Sigmoid colon (tissue), 7 donors: Measurements from ENCODE around the gene NUMB. TPM values are rescaled to one million over a fixed set of nuclear protein-coding genes. Genes with fewer than 3 reads are reported as not detected.

ENCODE experiments used
- DNase-seq: peaks from one replicate; pipeline ENCODE4 v3.0.0-alpha.2; 2019
- H3K27ac ChIP-seq, 4 donors: fragments of 200-600 bp; sonication (generic); one replicate each; pipeline ENCODE4 v1.5.1; 2016 to 2019; ENCODE audit warnings: mild to moderate bottlenecking in 1 of 4
- H3K27me3 ChIP-seq, 3 donors: fragments of 200-600 bp; sonication (generic); one replicate each; pipeline ENCODE4 v1.5.1; 2019; ENCODE audit warnings: mild to moderate bottlenecking in 1 of 3
- H3K36me3 ChIP-seq, 4 donors: fragments of 200-600 bp; sonication (generic); one replicate each; pipeline ENCODE4 v1.5.1; 2016 to 2019
- H3K4me1 ChIP-seq, 4 donors: fragments of 200-600 bp; sonication (generic); one replicate each; pipeline ENCODE4 v1.5.1; 2017 to 2019
- H3K4me3 ChIP-seq, 4 donors: fragments of 200-600 bp; sonication (generic); one replicate each; pipeline ENCODE4 v1.5.1; 2017 to 2019; ENCODE audit warnings: mild to moderate bottlenecking in 2 of 4, moderate library complexity in 1 of 4
- H3K9me3 ChIP-seq, 4 donors: fragments of 200-600 bp in 3 of 4; sonication (generic) in 3 of 4; one replicate each; pipeline versions ENCODE4 v1.5.1 to v1.6.1; 2013 to 2019
- EP300 ChIP-seq, 4 donors: sonication (generic); formaldehyde crosslinking; IDR thresholded peaks; one replicate each; pipeline ENCODE4 v1.6.1; 2017; ENCODE audit warnings: antibody characterized with exemption in 4 of 4
- POLR2A ChIP-seq, 2 donors: fragments of 450-650 bp; IDR thresholded peaks; one replicate each; pipeline ENCODE4 v1.6.1; 2016; ENCODE audit warnings: antibody characterized with exemption in 2 of 2, mild to moderate bottlenecking in 2 of 2, moderate library complexity in 2 of 2
- POLR2AphosphoS5 ChIP-seq, 4 donors: sonication (generic); formaldehyde crosslinking; IDR thresholded peaks; one replicate each; pipeline ENCODE4 v1.6.1; 2017; ENCODE audit warnings: antibody characterized with exemption in 4 of 4
- whole genome bisulfite sequencing, 2 donors: extraction: QIAGEN DNeasy Blood & Tissue Kit; methylation state at CpG; one replicate each; pipeline ENCODE4 v1.1.7; 2013; 5-methylcytosine and 5-hydroxymethylcytosine counted together
- intact Hi-C: fragments of 100-400 bp; cut with DNase I; formaldehyde crosslinking; loops from one replicate; pipeline ENCODE4 v1.15.1; 2023
- polyA plus RNA-seq, 3 donors: library from polyadenylated mRNA; stranded (reverse); fragments of 200-250 nt; gene quantifications; one replicate each; pipeline ENCODE4 v1.2.3, GENCODE V29; 2013
- total RNA-seq, 4 donors: library from RNA; depleted of rRNA; stranded (reverse); fragments of >200 nt; gene quantifications; one replicate each; pipeline ENCODE4 v1.1.0, GENCODE V29; 2016
- TF ChIP-seq, protein P1 (sequence below), 4 experiments: fragments of 450-650 bp in 3 of 4; fragments of 200-600 bp in 1 of 4; IDR thresholded peaks; one replicate each; pipeline ENCODE4 v1.5.1; 2016 to 2019; ENCODE audit warnings: antibody characterized with exemption in 4 of 4, mild to moderate bottlenecking in 3 of 4, moderate library complexity in 2 of 4
- donor health status: healthy with polysubstance abuse.
- donor health status: Bipolar disorder and iron deficiency.
- donor health status: healthy.

NUMB gene
- total and polyA plus RNA-seq, 7 donors, result 37.6 to 80.3 (median 53.4) TPM

DNA sequence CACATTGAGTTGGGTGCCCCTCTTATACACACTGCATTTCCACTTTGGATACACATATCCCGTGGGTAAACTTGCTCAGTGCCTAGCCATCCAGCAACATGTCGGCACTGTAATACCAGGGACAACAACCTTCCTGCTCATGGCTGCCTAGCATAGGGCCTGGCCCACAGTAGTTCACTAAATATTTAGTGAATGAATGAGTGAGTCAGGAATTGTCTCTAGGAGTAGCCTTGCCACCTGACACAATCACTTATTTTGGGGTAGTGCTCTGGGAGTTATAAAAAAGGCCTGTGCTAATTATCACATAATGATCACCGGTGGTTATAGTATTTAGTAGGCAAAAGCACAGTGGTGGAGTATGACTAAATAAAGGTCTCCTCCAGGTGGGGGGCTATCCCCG, 8.5 kb upstream of the NUMB start:
- WGBS, 2 donors, result 94 to 96% methylated on average over 4 of the region's 4 CpGs
- H3K9me3 ChIP-seq, result no peaks in the 10 kb centered on the region

DNA sequence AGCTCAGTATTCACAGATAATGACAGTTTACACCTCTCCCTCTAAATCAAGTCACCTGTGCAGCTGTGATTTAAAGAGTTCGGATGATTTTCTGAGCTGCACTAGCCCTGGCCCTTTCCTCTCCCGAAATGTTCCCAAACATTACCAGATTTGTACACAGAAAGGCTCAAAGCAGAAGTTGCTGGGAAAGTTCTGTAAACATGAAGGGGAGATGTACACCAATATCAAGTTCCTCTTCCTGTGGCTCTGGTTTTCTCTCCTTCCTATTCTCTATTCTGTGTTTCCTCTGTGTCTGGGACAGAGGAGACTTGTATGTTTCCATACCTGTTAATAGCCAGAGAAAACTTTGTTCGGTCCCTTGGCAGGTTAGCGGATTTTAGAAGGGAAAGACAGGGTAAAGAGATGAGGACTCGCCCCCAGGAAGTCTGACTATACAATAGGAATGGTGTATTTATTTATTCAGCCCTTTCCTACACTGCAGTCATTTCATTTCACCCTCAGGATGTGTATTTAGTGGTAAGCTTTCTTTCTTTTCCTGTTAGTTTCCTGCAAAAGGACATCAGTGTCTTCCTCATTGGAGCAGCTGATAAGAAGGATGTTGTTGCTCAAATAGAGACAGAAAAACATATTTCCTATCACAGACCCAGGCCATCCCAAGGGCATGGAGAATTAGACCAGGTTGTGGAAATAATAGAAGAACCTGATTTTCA, 7.6 kb upstream of the NUMB start:
- Histone ChIP-seq H3K4me3 (peak overlapping the region in 1 of 4 donors; percentile 19), H3K27me3 (no peaks in the 10 kb centered on the region), H3K4me1 (peaks cover 0 to 53% (median 42%) of the 10 kb centered on the region in 4 donors), H3K36me3 (no peaks in the 10 kb centered on the region), H3K9me3 (no peaks in the 10 kb centered on the region), H3K27ac (peak overlapping the region; percentile 61 to 98 (median 70))
- TF ChIP-seq EP300 (IDR thresholded peaks at IDR 0.05), result no peak
- no peak for DNase-seq
- intact Hi-C loops, result no loop called here
- 38 to 47% methylated on average over 5 of the region's 5 CpGs for WGBS, 2 donors

More for the DNA sequence above, 8.5 kb upstream of the NUMB start:
- TF ChIP-seq POLR2AphosphoS5 (IDR thresholded peaks at IDR 0.05) (no peak), POLR2A (IDR thresholded peaks at IDR 0.05) (no peak), EP300 (IDR thresholded peaks at IDR 0.05) (no peak)
- TF ChIP-seq, protein P1, sequence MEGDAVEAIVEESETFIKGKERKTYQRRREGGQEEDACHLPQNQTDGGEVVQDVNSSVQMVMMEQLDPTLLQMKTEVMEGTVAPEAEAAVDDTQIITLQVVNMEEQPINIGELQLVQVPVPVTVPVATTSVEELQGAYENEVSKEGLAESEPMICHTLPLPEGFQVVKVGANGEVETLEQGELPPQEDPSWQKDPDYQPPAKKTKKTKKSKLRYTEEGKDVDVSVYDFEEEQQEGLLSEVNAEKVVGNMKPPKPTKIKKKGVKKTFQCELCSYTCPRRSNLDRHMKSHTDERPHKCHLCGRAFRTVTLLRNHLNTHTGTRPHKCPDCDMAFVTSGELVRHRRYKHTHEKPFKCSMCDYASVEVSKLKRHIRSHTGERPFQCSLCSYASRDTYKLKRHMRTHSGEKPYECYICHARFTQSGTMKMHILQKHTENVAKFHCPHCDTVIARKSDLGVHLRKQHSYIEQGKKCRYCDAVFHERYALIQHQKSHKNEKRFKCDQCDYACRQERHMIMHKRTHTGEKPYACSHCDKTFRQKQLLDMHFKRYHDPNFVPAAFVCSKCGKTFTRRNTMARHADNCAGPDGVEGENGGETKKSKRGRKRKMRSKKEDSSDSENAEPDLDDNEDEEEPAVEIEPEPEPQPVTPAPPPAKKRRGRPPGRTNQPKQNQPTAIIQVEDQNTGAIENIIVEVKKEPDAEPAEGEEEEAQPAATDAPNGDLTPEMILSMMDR (IDR thresholded peaks at IDR 0.05), result no peak
- Histone ChIP-seq H3K27ac (peak overlapping the region in 1 of 4 donors; percentile 98), H3K4me3 (no peak overlapping the region), H3K36me3 (no peaks in the 10 kb centered on the region), H3K27me3 (no peaks in the 10 kb centered on the region), H3K4me1 (peaks cover 0 to 44% (median 35%) of the 10 kb centered on the region in 4 donors)
- intact Hi-C loops, result no loop called here
- DNase-seq, result no peak

DNA sequence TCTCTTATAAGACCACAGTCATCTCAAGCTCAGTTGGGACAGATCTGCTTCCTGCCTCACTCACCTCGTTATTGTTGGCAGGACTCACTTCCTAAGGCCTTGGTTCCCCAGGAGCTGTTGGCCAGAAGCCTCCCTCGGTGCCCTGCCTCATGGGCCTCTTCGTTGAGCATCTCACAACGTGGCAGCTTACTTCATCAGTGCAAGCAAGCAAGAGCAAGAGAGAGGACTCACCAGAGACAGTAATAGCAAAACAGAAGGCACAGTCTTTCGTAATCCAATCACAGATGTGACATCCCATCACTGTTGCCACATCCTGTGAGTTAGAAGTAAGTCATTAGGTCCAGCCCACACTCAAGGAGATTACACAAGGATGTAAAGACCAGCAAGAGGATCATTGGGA, 5.1 kb upstream of the NUMB start:
- WGBS, 2 donors, result 34 to 53% methylated on average over 5 of the region's 5 CpGs
- intact Hi-C loops, result no loop called here
- TF ChIP-seq POLR2AphosphoS5 (IDR thresholded peaks at IDR 0.05), result peak in 1 of 4 donors; percentile 27
- no peak for TF ChIP-seq EP300 (IDR thresholded peaks at IDR 0.05)
- Histone ChIP-seq H3K27me3 (no peaks in the 10 kb centered on the region), H3K27ac (peak overlapping the region; percentile 44 to 98 (median 66)), H3K4me1 (peaks cover 0 to 75% (median 47%) of the 10 kb centered on the region in 4 donors), H3K36me3 (no peaks in the 10 kb centered on the region), H3K4me3 (no peak overlapping the region), H3K9me3 (no peaks in the 10 kb centered on the region)
- peak; percentile 75 for DNase-seq

DNA sequence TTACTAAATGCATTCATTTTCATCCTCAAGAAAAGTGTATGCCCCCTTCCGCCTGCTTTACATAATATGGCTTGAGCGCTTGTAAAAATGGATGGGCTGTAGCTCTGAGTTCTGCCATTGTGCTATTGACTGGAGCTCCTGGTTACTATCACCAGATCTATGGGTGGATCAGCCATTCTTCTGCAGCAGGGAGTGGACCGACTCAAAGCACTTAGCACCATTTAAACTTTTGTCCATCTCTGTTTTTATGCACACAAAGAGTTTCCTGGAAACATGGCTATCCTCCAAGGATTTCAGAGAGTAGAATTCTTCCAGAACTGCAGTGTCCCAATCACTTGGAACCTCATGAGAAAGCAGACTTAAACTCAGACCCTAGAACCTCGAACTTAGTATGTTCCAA, 4.5 kb upstream of the NUMB start:
- DNase-seq, result no peak
- 14 to 56% methylated on average over 4 of the region's 4 CpGs for WGBS, 2 donors
- Histone ChIP-seq H3K4me3 (peak overlapping the region in 1 of 4 donors; percentile 13), H3K36me3 (no peaks in the 10 kb centered on the region), H3K9me3 (no peaks in the 10 kb centered on the region), H3K27me3 (no peaks in the 10 kb centered on the region), H3K4me1 (peaks cover 0 to 75% (median 47%) of the 10 kb centered on the region in 4 donors), H3K27ac (peak overlapping the region; percentile 63 to 98 (median 66))
- intact Hi-C loops, result no loop called here
- TF ChIP-seq POLR2A (IDR thresholded peaks at IDR 0.05), result no peak
- no peak for TF ChIP-seq EP300 (IDR thresholded peaks at IDR 0.05)
- TF ChIP-seq, protein P1 (IDR thresholded peaks at IDR 0.05), result no peak
- no peak for TF ChIP-seq POLR2AphosphoS5 (IDR thresholded peaks at IDR 0.05)

DNA sequence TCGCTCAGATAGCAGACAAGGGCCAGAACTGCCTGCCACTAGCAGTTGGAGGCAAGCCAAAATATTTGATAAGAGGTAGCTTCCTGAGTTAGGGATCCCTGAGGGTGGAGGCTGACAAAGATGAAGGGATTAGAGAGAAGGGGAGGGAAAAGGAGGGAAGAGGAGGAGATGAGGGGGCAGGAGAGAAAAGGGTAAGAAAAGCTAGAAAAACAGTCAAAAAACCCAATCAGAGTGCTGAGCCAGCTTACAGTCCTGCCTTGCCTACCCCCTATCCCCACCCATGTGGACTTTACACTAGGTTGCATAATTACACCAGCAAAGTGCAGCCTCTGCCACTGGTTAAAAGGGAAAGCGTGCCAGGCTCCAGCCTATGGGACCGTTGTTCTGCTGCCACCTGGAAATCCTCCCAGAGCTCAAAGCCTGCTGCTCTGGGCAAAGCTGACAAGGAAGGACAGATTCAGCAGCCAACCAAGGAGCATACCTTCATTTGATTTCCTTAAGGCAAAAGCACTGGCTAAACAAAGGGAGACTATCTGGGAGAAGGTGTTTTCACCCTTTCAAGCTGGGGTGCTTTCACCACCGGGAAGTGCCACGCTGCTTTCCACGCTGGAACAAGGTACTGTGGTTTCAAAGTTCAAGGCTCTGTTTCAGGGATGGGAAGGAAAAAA, 3.8 kb upstream of the NUMB start:
- H3K27ac ChIP-seq, result peak overlapping the region; percentile 63 to 98 (median 66)
- H3K4me1 ChIP-seq, result peaks cover 0 to 75% (median 48%) of the 10 kb centered on the region in 4 donors
- peak overlapping the region in 3 of 4 donors; percentile 8 to 15 (median 13) for H3K4me3 ChIP-seq
- H3K27me3 ChIP-seq, result no peaks in the 10 kb centered on the region
- H3K9me3 ChIP-seq, result no peaks in the 10 kb centered on the region
- intact Hi-C loops, result no loop called here
- no peaks in the 10 kb centered on the region for H3K36me3 ChIP-seq
- 11 to 55% methylated on average over 6 of the region's 6 CpGs for WGBS, 2 donors
- DNase-seq, result peak; percentile 86
- TF ChIP-seq EP300 (IDR thresholded peaks at IDR 0.05) (no peak), POLR2AphosphoS5 (IDR thresholded peaks at IDR 0.05) (peak in 1 of 4 donors; percentile 45)
- TF ChIP-seq, protein P1 (IDR thresholded peaks at IDR 0.05), result no peak
